ENCODE results near the gene PRAMEF8.
"Not testable (repeated sequence)": the region's sequence is repeated elsewhere in the genome, so short reads cannot be mapped to it uniquely, and the experiment has no call there.

PRAMEF8 gene

DNA sequence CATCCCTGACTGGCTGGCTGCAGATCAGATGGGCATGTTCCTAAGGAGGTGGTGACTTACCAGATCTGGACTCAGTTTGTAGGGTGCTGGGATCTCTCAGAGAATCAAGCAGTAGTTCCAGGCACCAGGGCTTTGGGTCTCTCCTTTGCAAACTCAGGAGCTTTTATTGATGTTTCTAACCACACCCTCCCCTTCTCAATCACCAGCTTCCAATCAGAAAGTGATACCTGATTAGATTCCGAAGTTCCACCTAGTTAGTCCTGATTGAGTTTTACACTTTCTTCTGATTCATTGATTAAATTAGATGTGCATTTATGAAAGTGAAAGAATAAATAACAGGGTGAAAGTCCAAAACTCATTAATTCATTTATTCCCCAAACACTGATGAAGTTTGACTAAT, at the start of gene PRAMEF8:
Gene PRAMEF8 (minus strand): TSS at position 101 of the 400 bp plus-strand sequence. CDS start 1,046 bp downstream, outside the sequence.
- not testable (repeated sequence) for H3K4me3 ChIP-seq (ENCODE audit: low read length); H2AFZ ChIP-seq (ENCODE audit: low read depth, low read length)

DNA sequence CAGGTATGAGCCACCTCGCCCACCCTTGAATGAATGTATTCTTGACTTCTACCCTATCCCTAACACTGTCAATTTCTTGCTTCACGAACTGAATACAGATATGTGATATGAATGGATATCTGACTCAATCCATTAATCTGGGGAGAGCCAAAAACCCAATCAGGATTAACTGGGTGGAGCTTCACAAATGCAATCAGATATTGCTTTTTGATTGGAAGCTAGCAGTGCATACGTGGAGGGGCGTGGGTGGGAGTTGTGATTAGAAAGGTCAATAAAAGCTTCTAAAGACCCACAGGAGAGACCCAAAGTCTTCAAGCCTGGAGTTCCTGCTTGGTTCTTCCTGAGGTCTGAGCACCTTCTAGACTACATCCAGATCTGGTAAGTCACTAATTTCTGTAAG, 30.3 kb upstream of the PRAMEF8 start, which contains the start of gene PRAMEF15:
Gene PRAMEF15 (plus strand): TSS at position 301 of the 400 bp plus-strand sequence. CDS start 2,827 bp downstream, outside the sequence.
- not testable (repeated sequence) for H3K36me3 ChIP-seq (ENCODE audit: insufficient read depth, low read length); H3K4me1 ChIP-seq (ENCODE audit: insufficient read depth, low read length); H3K27me3 ChIP-seq (ENCODE audit: insufficient read depth, low read length); H3K4me3 ChIP-seq (ENCODE audit: low read length); H2AFZ ChIP-seq (ENCODE audit: low read depth, low read length); H3K9me3 ChIP-seq (ENCODE audit: low read length)

More for the DNA sequence above, at the start of gene PRAMEF8:
- not testable (repeated sequence) for H3K9me3 ChIP-seq (ENCODE audit: low read length); H3K36me3 ChIP-seq (ENCODE audit: insufficient read depth, low read length); H3K4me1 ChIP-seq (ENCODE audit: insufficient read depth, low read length); H3K27me3 ChIP-seq (ENCODE audit: insufficient read depth, low read length)

DNA sequence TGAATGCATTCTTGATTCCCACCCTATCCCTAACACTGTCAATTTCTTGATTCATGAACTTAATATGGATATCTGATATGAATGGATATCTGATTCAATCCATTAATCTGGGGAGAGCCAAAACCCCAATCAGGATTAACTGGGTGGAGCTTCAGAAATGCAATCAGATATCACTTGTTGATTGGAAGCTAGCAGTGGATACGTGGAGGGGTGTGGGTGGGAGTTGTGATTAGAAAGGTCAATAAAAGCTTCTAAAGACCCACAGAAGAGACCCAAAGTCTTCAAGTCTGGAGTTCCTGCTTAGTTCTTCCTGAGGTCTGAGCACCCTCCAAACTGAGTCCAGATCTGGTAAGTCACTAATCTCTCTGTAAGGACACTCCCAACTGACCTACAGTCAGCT, 18.3 kb upstream of the PRAMEF8 start, which contains the start of gene PRAMEF33:
Gene PRAMEF33 (plus strand): TSS at position 301 of the 400 bp plus-strand sequence. CDS start 2,416 bp downstream, outside the sequence.
- H3K36me3 ChIP-seq (ENCODE audit: insufficient read depth, low read length); H3K27me3 ChIP-seq (ENCODE audit: insufficient read depth, low read length); H3K4me1 ChIP-seq (ENCODE audit: insufficient read depth, low read length); H2AFZ ChIP-seq (ENCODE audit: low read depth, low read length); H3K9me3 ChIP-seq (ENCODE audit: low read length); H3K4me3 ChIP-seq (ENCODE audit: low read length): not testable (repeated sequence)

DNA sequence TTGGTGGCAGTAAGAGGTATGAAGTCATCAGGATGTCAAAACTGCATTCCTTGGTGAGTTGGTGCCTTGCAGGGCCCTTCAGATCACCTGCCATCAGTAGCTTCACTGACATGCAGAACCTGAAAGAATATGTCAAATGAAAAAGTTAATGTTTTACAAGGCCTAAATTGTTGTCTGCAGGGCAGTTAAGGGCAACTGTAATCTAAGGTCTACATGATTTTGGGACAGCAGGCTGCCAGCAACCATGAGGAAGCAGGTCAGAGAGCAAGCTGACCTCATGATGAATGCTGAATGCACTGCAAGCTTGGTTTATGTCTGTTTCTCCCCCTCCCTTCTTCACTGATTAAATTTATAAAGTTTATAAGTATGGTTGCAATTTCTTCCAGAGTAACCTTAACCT, 17.3 kb upstream of the PRAMEF8 start:
- H2AFZ ChIP-seq (ENCODE audit: low read depth, low read length); H3K9me3 ChIP-seq (ENCODE audit: low read length); H3K4me1 ChIP-seq (ENCODE audit: insufficient read depth, low read length); H3K36me3 ChIP-seq (ENCODE audit: insufficient read depth, low read length); H3K4me3 ChIP-seq (ENCODE audit: low read length); H3K27me3 ChIP-seq (ENCODE audit: insufficient read depth, low read length): not testable (repeated sequence)

GRCh38 chr1:13298699-13299098, 13.8 kb upstream of the PRAMEF8 start:
- H2AFZ ChIP-seq (ENCODE audit: low read depth, low read length); H3K27me3 ChIP-seq (ENCODE audit: insufficient read depth, low read length); H3K4me3 ChIP-seq (ENCODE audit: low read length); H3K9me3 ChIP-seq (ENCODE audit: low read length); H3K36me3 ChIP-seq (ENCODE audit: insufficient read depth, low read length); H3K4me1 ChIP-seq (ENCODE audit: insufficient read depth, low read length): not testable (repeated sequence)

DNA sequence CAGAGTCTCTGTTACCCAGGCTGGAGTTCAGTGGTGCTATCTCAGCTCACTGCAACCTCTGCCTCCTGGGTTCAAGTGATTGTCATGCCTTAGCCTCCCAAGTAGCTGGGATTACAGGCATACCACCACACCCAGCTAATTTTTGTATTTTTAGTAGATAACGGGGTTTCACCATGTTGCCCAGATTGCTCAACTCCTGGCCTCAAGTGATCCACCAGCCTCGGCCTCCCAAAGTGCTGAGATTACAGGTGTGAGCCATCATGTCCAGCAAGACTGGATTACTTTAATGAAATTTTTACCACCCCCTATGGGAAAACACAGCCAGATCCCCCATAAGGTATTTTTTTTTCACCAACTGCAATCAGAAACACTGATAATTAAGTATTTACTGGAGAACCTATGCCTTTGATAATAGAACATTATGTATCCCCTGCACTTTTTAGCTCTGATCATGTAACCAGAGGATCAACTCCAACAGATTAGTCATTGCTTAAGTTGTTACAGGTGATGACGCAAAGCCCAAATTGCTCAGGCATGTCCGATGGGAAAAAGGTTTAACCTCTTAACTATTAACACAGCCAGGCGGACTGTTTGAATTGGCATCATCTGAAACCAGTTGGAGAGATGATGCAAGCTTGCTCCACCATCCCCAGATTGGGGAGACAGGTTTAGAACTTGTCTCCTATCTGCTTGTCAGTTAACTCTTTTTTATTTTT, 12.4 kb upstream of the PRAMEF8 start:
- H2AFZ ChIP-seq (ENCODE audit: low read depth, low read length); H3K4me1 ChIP-seq (ENCODE audit: insufficient read depth, low read length); H3K36me3 ChIP-seq (ENCODE audit: insufficient read depth, low read length); H3K27me3 ChIP-seq (ENCODE audit: insufficient read depth, low read length); H3K9me3 ChIP-seq (ENCODE audit: low read length); H3K4me3 ChIP-seq (ENCODE audit: low read length): not testable (repeated sequence)

DNA sequence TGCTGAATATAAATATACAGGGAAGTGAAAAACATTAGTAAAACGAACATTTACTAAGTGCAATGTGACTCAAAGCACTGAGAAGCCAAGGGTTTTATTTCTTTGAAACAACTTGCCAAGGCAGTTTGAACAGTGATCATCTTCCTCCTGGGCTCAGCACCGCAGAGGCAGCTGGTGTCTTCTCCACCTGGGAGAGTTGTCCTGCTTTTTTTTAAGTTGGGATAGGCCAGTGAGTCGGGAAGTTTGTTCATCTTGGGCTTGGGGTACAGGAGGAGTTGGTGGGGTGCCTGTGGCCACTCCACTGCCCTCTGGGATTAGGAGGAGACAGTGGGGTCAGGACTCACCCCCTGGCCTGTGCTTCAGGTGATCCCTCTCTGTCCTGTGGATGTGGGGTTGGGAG, 4.1 kb upstream of the PRAMEF8 start:
- not testable (repeated sequence) for H3K4me1 ChIP-seq (ENCODE audit: insufficient read depth, low read length); H3K4me3 ChIP-seq (ENCODE audit: low read length); H2AFZ ChIP-seq (ENCODE audit: low read depth, low read length); H3K9me3 ChIP-seq (ENCODE audit: low read length); H3K27me3 ChIP-seq (ENCODE audit: insufficient read depth, low read length); H3K36me3 ChIP-seq (ENCODE audit: insufficient read depth, low read length)

GRCh38 chr1:13279617-13280016, 5.3 kb downstream of the PRAMEF8 start:
- not testable (repeated sequence) for H3K4me1 ChIP-seq (ENCODE audit: insufficient read depth, low read length); H3K27me3 ChIP-seq (ENCODE audit: insufficient read depth, low read length); H3K9me3 ChIP-seq (ENCODE audit: low read length); H3K4me3 ChIP-seq (ENCODE audit: low read length); H2AFZ ChIP-seq (ENCODE audit: low read depth, low read length); H3K36me3 ChIP-seq (ENCODE audit: insufficient read depth, low read length)

GRCh38 chr1:13277016-13277415, 7.9 kb downstream of the PRAMEF8 start:
- not testable (repeated sequence) for H3K4me1 ChIP-seq (ENCODE audit: insufficient read depth, low read length); H3K36me3 ChIP-seq (ENCODE audit: insufficient read depth, low read length); H3K4me3 ChIP-seq (ENCODE audit: low read length)

DNA sequence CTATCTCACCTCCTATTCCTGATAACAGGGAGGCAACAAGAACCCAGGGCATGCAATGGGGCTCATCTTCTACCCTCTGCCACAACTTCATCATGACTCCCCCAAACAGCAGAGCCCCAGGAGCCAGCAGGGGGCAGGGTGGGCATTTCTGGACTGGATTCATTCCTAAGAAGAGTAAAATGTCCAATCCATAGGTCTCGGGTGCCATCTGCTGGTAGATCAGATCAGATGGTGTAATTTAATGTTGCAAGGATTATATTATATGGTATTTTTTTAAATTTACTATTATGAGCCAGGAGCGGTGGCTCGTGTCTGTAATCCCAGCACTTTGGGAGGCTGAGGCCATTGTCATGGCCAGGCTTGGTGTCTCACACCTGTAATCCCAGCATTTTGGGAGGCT, 19.8 kb downstream of the PRAMEF8 start:
- not testable (repeated sequence) for H3K27me3 ChIP-seq (ENCODE audit: insufficient read depth, low read length); H2AFZ ChIP-seq (ENCODE audit: low read depth, low read length); H3K4me3 ChIP-seq (ENCODE audit: low read length); H3K4me1 ChIP-seq (ENCODE audit: insufficient read depth, low read length); H3K9me3 ChIP-seq (ENCODE audit: low read length); H3K36me3 ChIP-seq (ENCODE audit: insufficient read depth, low read length)

More at GRCh38 chr1:13277016-13277415, 7.9 kb downstream of the PRAMEF8 start:
- H3K27me3 ChIP-seq (ENCODE audit: insufficient read depth, low read length); H2AFZ ChIP-seq (ENCODE audit: low read depth, low read length); H3K9me3 ChIP-seq (ENCODE audit: low read length): not testable (repeated sequence)

- not testable (repeated sequence) for H3K4me3 ChIP-seq (ENCODE audit: low read length); H2AFZ ChIP-seq (ENCODE audit: low read depth, low read length); H3K9me3 ChIP-seq (ENCODE audit: low read length); H3K36me3 ChIP-seq (ENCODE audit: insufficient read depth, low read length); H3K27me3 ChIP-seq (ENCODE audit: insufficient read depth, low read length); H3K4me1 ChIP-seq (ENCODE audit: insufficient read depth, low read length)
These were observed 31.0 kb downstream of the PRAMEF8 start, which contains the start of gene PRAMEF5 for GRCh38 chr1:13253898-13254297. Gene PRAMEF5 (plus strand): TSS chr1:13254198. CDS start chr1:13259269, 5,071 bp downstream.

DNA sequence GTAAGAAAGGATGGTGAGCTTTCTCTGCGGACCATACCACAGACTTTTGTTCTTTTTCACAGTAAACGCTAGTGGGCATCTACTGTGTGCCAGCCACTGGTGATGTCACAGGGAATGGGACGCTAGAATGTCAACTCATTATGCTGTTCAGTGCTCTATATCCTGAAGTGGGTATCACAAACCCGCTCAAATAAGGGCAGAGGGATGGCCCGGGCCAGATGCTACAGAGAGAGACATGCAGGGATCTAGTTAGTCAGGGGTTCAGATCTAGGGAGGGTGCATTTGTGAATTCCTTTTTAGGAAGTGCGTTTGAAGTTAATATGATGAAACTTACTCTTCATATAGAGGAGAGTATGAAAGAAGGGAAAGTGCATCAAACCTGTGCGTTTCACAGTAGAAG, 37.8 kb downstream of the PRAMEF8 start:
- H2AFZ ChIP-seq (ENCODE audit: low read depth, low read length); H3K4me3 ChIP-seq (ENCODE audit: low read length); H3K9me3 ChIP-seq (ENCODE audit: low read length); H3K36me3 ChIP-seq (ENCODE audit: insufficient read depth, low read length); H3K4me1 ChIP-seq (ENCODE audit: insufficient read depth, low read length); H3K27me3 ChIP-seq (ENCODE audit: insufficient read depth, low read length): not testable (repeated sequence)

GRCh38 chr1:13246554-13246871, 38.4 kb downstream of the PRAMEF8 start:
- not testable (repeated sequence) for H3K36me3 ChIP-seq (ENCODE audit: insufficient read depth, low read length); H3K4me3 ChIP-seq (ENCODE audit: low read length); H3K4me1 ChIP-seq (ENCODE audit: insufficient read depth, low read length); H3K9me3 ChIP-seq (ENCODE audit: low read length); H2AFZ ChIP-seq (ENCODE audit: low read depth, low read length); H3K27me3 ChIP-seq (ENCODE audit: insufficient read depth, low read length)

- H3K4me3 ChIP-seq (ENCODE audit: low read length); H3K27me3 ChIP-seq (ENCODE audit: insufficient read depth, low read length); H3K9me3 ChIP-seq (ENCODE audit: low read length); H3K4me1 ChIP-seq (ENCODE audit: insufficient read depth, low read length); H2AFZ ChIP-seq (ENCODE audit: low read depth, low read length); H3K36me3 ChIP-seq (ENCODE audit: insufficient read depth, low read length): not testable (repeated sequence)
These were observed 38.9 kb downstream of the PRAMEF8 start for GRCh38 chr1:13245841-13246553.

Data from neuron (in vitro differentiated cells).